H1 (cell line): ENCODE measurements around the gene TLNRD1. TPM values are rescaled to one million over a fixed set of nuclear protein-coding genes. Genes with fewer than 3 reads are reported as not detected.

Experiments
- CTCF ChIA-PET: fragments of 300-600 bp; sonication (Branson Sonifier 250); formaldehyde crosslinking; loops from one replicate; lab custom pipeline; 2021; ENCODE audit not compliant: partially characterized antibody; lab: Charles Lee
- POLR2A ChIA-PET: fragments of 300-600 bp; sonication (Branson Sonifier 250); formaldehyde crosslinking; loops from one replicate; lab custom pipeline; 2021; ENCODE audit warnings: inconsistent platforms; ENCODE audit not compliant: partially characterized antibody; lab: Charles Lee
- DNase-seq, 2 experiments: peaks; one replicate each; pipeline versions ENCODE4 v3.0.0 to v3.0.0-alpha.2; 2010 to 2022; ENCODE audit warnings: low spot score in 2 of 2, low read depth in 1 of 2, mixed read lengths in 1 of 2
- FAIRE-seq: peaks from 2 replicates; lab custom pipeline; 2011; peaks lifted over from hg19 to GRCh38; lab: Jason Lieb, UNC
- H2AFZ ChIP-seq: 2 replicates; pipeline ENCODE4 v1.8.1; 2012; ENCODE audit warnings: low read length, inconsistent platforms
- H2AK5ac ChIP-seq: 2 replicates; pipeline ENCODE4 v1.6.1; 2013; ENCODE audit warnings: low read depth, low read length
- H2BK120ac ChIP-seq: replicated peaks from 2 replicates; pipeline ENCODE3; 2013; ENCODE audit warnings: low read depth, low read length, inconsistent platforms
- H2BK12ac ChIP-seq: 2 replicates; pipeline ENCODE4 v1.6.1; 2013; ENCODE audit warnings: low read depth, low read length
- H2BK15ac ChIP-seq: 2 replicates; pipeline ENCODE4 v1.6.1; 2013; ENCODE audit warnings: low read length
- H2BK20ac ChIP-seq: 2 replicates; pipeline ENCODE4 v1.6.1; 2013; ENCODE audit warnings: low read length
- H2BK5ac ChIP-seq: 2 replicates; pipeline ENCODE4 v1.6.1; 2013; ENCODE audit warnings: low read depth, low read length
- H3K14ac ChIP-seq: 2 replicates; pipeline ENCODE4 v1.6.1; 2013; ENCODE audit warnings: inconsistent platforms; ENCODE audit not compliant: insufficient read length
- H3K18ac ChIP-seq: 2 replicates; pipeline ENCODE4 v1.6.1; 2013; ENCODE audit warnings: low read length; ENCODE audit errors: extremely low read depth
- H3K23ac ChIP-seq: 2 replicates; pipeline ENCODE4 v1.6.1; 2013; ENCODE audit warnings: inconsistent platforms; ENCODE audit not compliant: insufficient read length
- H3K23me2 ChIP-seq: 2 replicates; pipeline ENCODE4 v1.6.1; 2013; ENCODE audit warnings: low read depth, low read length
- H3K27ac ChIP-seq: 2 replicates; pipeline ENCODE4 v1.6.1; 2011; ENCODE audit warnings: low read depth, low read length, inconsistent platforms
- H3K27me3 ChIP-seq, 4 experiments: replicated peaks in 1 of 4; 1 replicate in 1 of 4; 2 replicates in 3 of 4; pipeline versions ENCODE4 v1.6.1 to v1.8.1; 2011 to 2013; ENCODE audit warnings: low read length in 3 of 4, mild to moderate bottlenecking in 3 of 4, inconsistent platforms in 2 of 4, mixed read lengths in 2 of 4, moderate library complexity in 1 of 4; ENCODE audit not compliant: control insufficient read depth in 3 of 4, insufficient read depth in 3 of 4; ENCODE audit errors: extremely low read depth in 1 of 4
- H3K36me3 ChIP-seq, 4 experiments: 2 replicates each; pipeline versions ENCODE4 v1.6.1 to v1.8.1; 2011 to 2013; ENCODE audit warnings: mild to moderate bottlenecking in 4 of 4, low read length in 3 of 4, moderate library complexity in 2 of 4, control low read depth in 1 of 4, inconsistent platforms in 1 of 4; ENCODE audit not compliant: insufficient read depth in 4 of 4, control insufficient read depth in 2 of 4
- H3K4ac ChIP-seq: replicated peaks from 2 replicates; pipeline ENCODE3; 2013; ENCODE audit warnings: low read length, low read depth, mixed read lengths, inconsistent platforms; ENCODE audit not compliant: insufficient read length
- H3K4me1 ChIP-seq, 4 experiments: replicated peaks in 1 of 4; 1 replicate in 1 of 4; 2 replicates in 3 of 4; pipeline versions ENCODE4 v1.6.1 to v1.8.1; 2011 to 2013; ENCODE audit warnings: low read length in 3 of 4, inconsistent platforms in 2 of 4, mixed read lengths in 1 of 4; ENCODE audit not compliant: insufficient read depth in 4 of 4, control insufficient read depth in 3 of 4
- H3K4me2 ChIP-seq, 2 experiments: 2 replicates each; pipeline versions ENCODE4 v1.6.1 to v1.8.1; 2011 to 2013; ENCODE audit warnings: low read depth in 2 of 2, low read length in 2 of 2, control low read depth in 1 of 2, inconsistent platforms in 1 of 2, mild to moderate bottlenecking in 1 of 2; ENCODE audit not compliant: insufficient read depth in 1 of 2
- H3K4me3 ChIP-seq, 4 experiments: fragments of 200-600, 300-600 bp in 1 of 4; sonication (generic), shearing (Covaris generic), sonication (Bioruptor Twin) in 1 of 4; 2 replicates each; pipeline versions ENCODE4 v1.5.1 to v1.8.1; 2011 to 2016; ENCODE audit warnings: low read length in 4 of 4, low read depth in 3 of 4, control low read depth in 2 of 4, inconsistent platforms in 2 of 4, mild to moderate bottlenecking in 2 of 4, mixed read lengths in 1 of 4, moderate library complexity in 1 of 4; ENCODE audit not compliant: insufficient read depth in 2 of 4; ENCODE audit errors: extremely low read depth in 1 of 4
- H3K56ac ChIP-seq: replicated peaks from 2 replicates; pipeline ENCODE3; 2013; ENCODE audit warnings: low read depth, mild to moderate bottlenecking, mixed read lengths, low read length, inconsistent platforms; ENCODE audit not compliant: insufficient read length
- H3K79me1 ChIP-seq: 2 replicates; pipeline ENCODE4 v1.6.1; 2013; ENCODE audit warnings: low read depth, low read length, control low read depth
- H3K79me2 ChIP-seq, 2 experiments: 2 replicates each; pipeline versions ENCODE4 v1.6.1 to v1.8.1; 2012 to 2013; ENCODE audit warnings: low read length in 2 of 2, mild to moderate bottlenecking in 2 of 2, inconsistent platforms in 1 of 2; ENCODE audit not compliant: insufficient read depth in 2 of 2, control insufficient read depth in 1 of 2
- H3K9ac ChIP-seq, 4 experiments: replicated peaks in 1 of 4; 1 replicate in 1 of 4; 2 replicates in 3 of 4; pipeline versions ENCODE4 v1.6.1 to v1.8.1; 2011 to 2013; ENCODE audit warnings: low read depth in 3 of 4, low read length in 3 of 4, control low read depth in 2 of 4, mild to moderate bottlenecking in 2 of 4, moderate library complexity in 2 of 4, inconsistent platforms in 1 of 4; ENCODE audit errors: extremely low read depth in 1 of 4
- H3K9me3 ChIP-seq, 2 experiments: 2 replicates each; pipeline versions ENCODE4 v1.6.1 to v1.8.1; 2012 to 2013; ENCODE audit warnings: mild to moderate bottlenecking in 2 of 2, moderate library complexity in 2 of 2, control low read depth in 1 of 2, inconsistent platforms in 1 of 2, low read depth in 1 of 2, low read length in 1 of 2, mixed read lengths in 1 of 2; ENCODE audit not compliant: insufficient read depth in 2 of 2
- H4K20me1 ChIP-seq, 2 experiments: replicated peaks in 1 of 2; 2 replicates each; pipeline versions ENCODE3 to v1.8.1; 2011 to 2013; ENCODE audit warnings: inconsistent platforms in 2 of 2, low read length in 2 of 2, mild to moderate bottlenecking in 1 of 2; ENCODE audit not compliant: insufficient read depth in 2 of 2, control insufficient read depth in 1 of 2
- H4K5ac ChIP-seq: 2 replicates; pipeline ENCODE4 v1.6.1; 2013; ENCODE audit warnings: low read length, low read depth, mixed read lengths, inconsistent platforms; ENCODE audit not compliant: insufficient read length
- H4K8ac ChIP-seq: 2 replicates; pipeline ENCODE4 v1.8.0; 2013; ENCODE audit warnings: mild to moderate bottlenecking, moderate library complexity, low read length, inconsistent platforms; ENCODE audit not compliant: insufficient read depth; ENCODE audit errors: extremely low read depth
- H4K91ac ChIP-seq: replicated peaks from 2 replicates; pipeline ENCODE3; 2013; ENCODE audit warnings: low read length, mixed read lengths, inconsistent platforms; ENCODE audit not compliant: insufficient read length
- EGR1 ChIP-seq: IDR thresholded peaks from 2 replicates; pipeline ENCODE4 v1.6.1; 2011; ENCODE audit warnings: low read depth, low read length, borderline replicate concordance
- WGBS, 2 experiments: shearing (Covaris generic) in 1 of 2; methylation state at CpG; one replicate each; pipeline versions ENCODE4 v1.1.6 to v1.1.7; 2013 to 2015; ENCODE audit warnings: low lambda C conversion rate in 2 of 2, mixed read lengths in 2 of 2, inconsistent platforms in 1 of 2, low coverage in 1 of 2, missing lambda C conversion rate in 1 of 2; ENCODE audit not compliant: insufficient replicate concordance in 2 of 2, insufficient coverage in 1 of 2, insufficient read length in 1 of 2; ENCODE audit errors: extremely low coverage in 1 of 2, missing lambda C conversion rate in 1 of 2; 5-methylcytosine and 5-hydroxymethylcytosine counted together
- polyA plus RNA-seq, 7 experiments: library from polyadenylated mRNA; depleted of rRNA in 3 of 7; stranded (reverse) in 5 of 7; unstranded in 2 of 7; fragments of >200 nt in 5 of 7; fragments of 200-250 nt in 2 of 7; gene quantifications; 1 replicate in 5 of 7; 2 replicates in 1 of 7; 4 replicates in 1 of 7; pipeline versions ENCODE4 v1.2.1 to v1.2.3, GENCODE V29; 2011 to 2013; ENCODE audit warnings: missing spikeins in 2 of 7, mixed read lengths in 2 of 7
- total RNA-seq: library from RNA; stranded (reverse); fragmentation: NEBNext Ultra II Directional; extraction: Animal tissue kit (Norgen Biotek cat#: 25700); gene quantifications from 2 replicates; pipeline ENCODE4 v1.2.1, GENCODE V29; 2021

Gene TLNRD1
- total and polyA plus RNA-seq, 2 of the 8 experiments (the other 6 are each of a cell fraction or from before 2014, with no cell fraction given) = 12.2 to 20.5 TPM

DNA sequence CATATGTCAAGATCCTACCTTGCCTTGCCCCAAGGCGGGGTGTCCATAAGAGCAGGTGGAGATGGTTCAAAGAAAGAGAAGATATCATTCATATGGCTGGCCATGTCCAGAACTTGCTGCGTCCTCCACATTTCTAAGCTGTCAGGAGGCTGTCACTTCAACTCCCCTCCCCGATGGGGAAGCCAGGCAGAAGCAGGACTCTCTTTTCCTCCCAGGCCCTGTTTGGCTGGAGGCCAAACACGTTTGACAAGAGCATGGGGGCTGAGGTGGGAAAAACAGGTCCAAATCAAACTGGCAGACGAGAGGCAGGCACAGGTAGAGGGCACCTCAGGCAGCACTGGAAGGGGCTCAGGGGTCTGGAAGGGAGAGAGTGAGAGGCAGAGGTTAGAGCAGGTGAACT, 48.8 kb upstream of the TLNRD1 start:
- no peak overlapping the region for H4K91ac ChIP-seq
- H3K14ac ChIP-seq = no peak overlapping the region
- H3K18ac ChIP-seq = no peak overlapping the region
- H3K9ac ChIP-seq = no peak overlapping the region
- no peaks in the 10 kb centered on the region for H4K20me1 ChIP-seq
- no peak overlapping the region for H3K27ac ChIP-seq
- ChIA-PET POLR2A (no interaction called here), CTCF (interaction anchor here (0.6 to 9.0 kb wide), 8 partner anchors 10 to 172 kb away, joined by 3 to 71 read pairs (median 4); partner anchors contain the start of gene CEMIP)
- H2BK5ac ChIP-seq = no peak overlapping the region
- H3K9me3 ChIP-seq = no peaks in the 10 kb centered on the region
- H4K5ac ChIP-seq = no peak overlapping the region
- H3K23me2 ChIP-seq = no peaks in the 10 kb centered on the region
- H3K79me2 ChIP-seq = no peaks in the 10 kb centered on the region
- no peak for FAIRE-seq
- H3K27me3 ChIP-seq = no peaks in the 10 kb centered on the region
- H2BK12ac ChIP-seq = no peak overlapping the region
- no peak overlapping the region for H3K4me2 ChIP-seq
- no peak overlapping the region for H3K4ac ChIP-seq
- H3K4me1 ChIP-seq = peaks cover 0 to 16% (median 6%) of the 10 kb centered on the region in 4 experiments; a peak in 5 of 7 replicates
- no peak overlapping the region for H2BK120ac ChIP-seq
- no peak overlapping the region for H2AK5ac ChIP-seq
- peaks cover 7% of the 10 kb centered on the region for H3K79me1 ChIP-seq
- DNase-seq = no peak
- WGBS, 2 experiments = 88% methylated on average over 5 of the region's 5 CpGs; no CpG with 5 or more reads in 1 of the 2 experiments
- no peak overlapping the region for H3K56ac ChIP-seq
- no peak overlapping the region for H2BK20ac ChIP-seq
- H2BK15ac ChIP-seq = no peak overlapping the region
- H4K8ac ChIP-seq = no peak overlapping the region
- no peak overlapping the region for H2AFZ ChIP-seq
- H3K4me3 ChIP-seq = no peak overlapping the region
- no peak overlapping the region for H3K23ac ChIP-seq
- peaks cover 2 to 23% (median 5%) of the 10 kb centered on the region in 4 experiments; a peak in 4 of 8 replicates for H3K36me3 ChIP-seq
- TF ChIP-seq EGR1 = no peak
